ENCODE data around the gene TRIM2.

- TF ChIP-seq HDAC2 (IDR thresholded peaks at IDR 0.05; ENCODE audit: borderline replicate concordance in 1 of 2, low read depth in 2 of 2, low read length in 2 of 2) (no peak), CTCF (IDR thresholded peaks at IDR 0.05; ENCODE audit: control extremely low read depth in 1 of 3, insufficient read depth in 1 of 3, low read depth in 1 of 3, low read length in 3 of 3) (no peak), SP2 (IDR thresholded peaks at IDR 0.05; ENCODE audit: low read length) (no peak), SRF (IDR thresholded peaks at IDR 0.05; ENCODE audit: low read depth, low read length) (no peak)
These were observed 40.7 kb downstream of the TRIM2 start for GRCh38 chr4:153244969-153245368.
